GM19463 (cell line): ENCODE data around the gene CFAP46.
"Not testable (repeated sequence)": the region's sequence is repeated elsewhere in the genome, so short reads cannot be mapped to it uniquely, and the experiment has no call there.

Experiments
- ATAC-seq: cut with Tn5 transposase; IDR thresholded peaks from one replicate; pipeline ENCODE4 v1.9.1; 2021; ENCODE audit warnings: mild to moderate bottlenecking, moderate library complexity; ENCODE audit not compliant: unreplicated experiment

The CFAP46 gene

GRCh38 chr10:132783165-132783939, 159.0 kb downstream of the CFAP46 start:
- ATAC-seq: no peak

GRCh38 chr10:132781556-132781955, 160.8 kb downstream of the CFAP46 start:
- no peak for ATAC-seq

- no peak for ATAC-seq
Measured at GRCh38 chr10:132780356-132780755, 162.0 kb downstream of the CFAP46 start.

GRCh38 chr10:132779549-132780294, 162.6 kb downstream of the CFAP46 start:
- ATAC-seq: no peak

- ATAC-seq: no peak
Measured at GRCh38 chr10:132777441-132777840, 164.9 kb downstream of the CFAP46 start.

- ATAC-seq: no peak
Measured at GRCh38 chr10:132776821-132777220, 165.5 kb downstream of the CFAP46 start.

- no peak for ATAC-seq
Measured at GRCh38 chr10:132776186-132776585, 166.2 kb downstream of the CFAP46 start.

- no peak for ATAC-seq
Measured at GRCh38 chr10:132774902-132775863, 167.2 kb downstream of the CFAP46 start.

- no peak for ATAC-seq
Measured at GRCh38 chr10:132774181-132774901, 168.0 kb downstream of the CFAP46 start.

- ATAC-seq: not testable (repeated sequence)
Measured at GRCh38 chr10:132772816-132773215, 169.6 kb downstream of the CFAP46 start.

- no peak for ATAC-seq
Measured at GRCh38 chr10:132770061-132771021, 172.0 kb downstream of the CFAP46 start.

GRCh38 chr10:132768346-132769248, 173.8 kb downstream of the CFAP46 start:
- ATAC-seq: no peak

GRCh38 chr10:132766291-132766690, 176.1 kb downstream of the CFAP46 start:
- ATAC-seq: no peak

GRCh38 chr10:132765435-132765834, 176.9 kb downstream of the CFAP46 start:
- ATAC-seq: no peak

GRCh38 chr10:132764108-132764507, 178.3 kb downstream of the CFAP46 start:
- ATAC-seq: no peak

GRCh38 chr10:132763545-132763944, 178.8 kb downstream of the CFAP46 start:
- ATAC-seq: no peak

- no peak for ATAC-seq
Measured at GRCh38 chr10:132762267-132762666, 180.1 kb downstream of the CFAP46 start.

GRCh38 chr10:132761395-132762060, 180.8 kb downstream of the CFAP46 start:
- no peak for ATAC-seq
